OCI-LY7 (cell line): ENCODE data around the gene FOXL2. TPM values are rescaled to one million over a fixed set of nuclear protein-coding genes. Genes with fewer than 3 reads are reported as not detected.

Experiments
- BruUV-seq: library from RNA; stranded (reverse); fragments of 400-500 nt; replicated peaks from 2 replicates; lab custom pipeline; 2021; lab: Mats Ljungman, UMichigan
- CTCF ChIA-PET: fragments of 300-600 bp; sonication (Branson Sonifier 250); formaldehyde crosslinking; loops from one replicate; lab custom pipeline; 2022; ENCODE audit warnings: antibody characterized with exemption; ENCODE audit not compliant: unreplicated experiment; lab: Charles Lee
- POLR2A ChIA-PET: fragments of 300-600 bp; sonication (Branson Sonifier 250); formaldehyde crosslinking; loops from one replicate; lab custom pipeline; 2022; ENCODE audit warnings: antibody characterized with exemption; lab: Charles Lee
- DNase-seq: peaks from one replicate; pipeline ENCODE4 v3.0.0-alpha.2; 2015; ENCODE audit warnings: low spot score
- H2AFZ ChIP-seq: fragments of 200-600 bp; sonication (generic), shearing (Covaris generic); 2 replicates; pipeline ENCODE4 v1.6.1; 2014; ENCODE audit warnings: mild to moderate bottlenecking, antibody characterized with exemption, low read length, moderate library complexity
- H3K27ac ChIP-seq: fragments of 200-600 bp; sonication (generic); 2 replicates; pipeline ENCODE4 v1.5.1; 2014; ENCODE audit warnings: mixed run types, low read depth, mild to moderate bottlenecking, moderate library complexity, low read length, inconsistent platforms; ENCODE audit not compliant: poor library complexity, severe bottlenecking
- H3K36me3 ChIP-seq: fragments of 200-600 bp; sonication (generic); 2 replicates; pipeline ENCODE4 v1.6.1; 2014; ENCODE audit warnings: mild to moderate bottlenecking, antibody characterized with exemption, low read length, moderate library complexity, mixed read lengths; ENCODE audit not compliant: insufficient read depth
- H3K4me1 ChIP-seq: fragments of 200-600 bp; sonication (generic); 2 replicates; pipeline ENCODE4 v1.5.1; 2014; ENCODE audit warnings: mild to moderate bottlenecking, low read length; ENCODE audit not compliant: insufficient read depth, poor library complexity, severe bottlenecking
- H3K4me2 ChIP-seq: fragments of 200-600 bp; sonication (generic); 2 replicates; pipeline ENCODE4 v1.6.1; 2014; ENCODE audit warnings: mild to moderate bottlenecking, low read length
- H3K4me3 ChIP-seq: fragments of 200-600 bp; sonication (generic); 2 replicates; pipeline ENCODE4 v1.5.1; 2014; ENCODE audit warnings: mild to moderate bottlenecking, low read depth, low read length; ENCODE audit not compliant: poor library complexity, severe bottlenecking
- H3K79me2 ChIP-seq: fragments of 200-600 bp; sonication (generic); 2 replicates; pipeline ENCODE4 v1.6.1; 2016; ENCODE audit warnings: low read depth, mild to moderate bottlenecking, low read length, moderate library complexity, mixed read lengths; ENCODE audit not compliant: insufficient read depth
- H3K9me2 ChIP-seq: fragments of 200-600 bp; sonication (generic); 2 replicates; pipeline ENCODE4 v1.6.1; 2016; ENCODE audit warnings: mild to moderate bottlenecking, low read length, mixed read lengths; ENCODE audit not compliant: insufficient read depth
- H3K9me3 ChIP-seq: fragments of 200-600 bp; sonication (generic); 2 replicates; pipeline ENCODE4 v1.6.1; 2014; ENCODE audit warnings: mild to moderate bottlenecking, mixed run types, low read length, mixed read lengths
- H4K20me1 ChIP-seq: fragments of 200-600 bp; sonication (generic); 2 replicates; pipeline ENCODE4 v1.6.1; 2014; ENCODE audit warnings: mild to moderate bottlenecking, antibody characterized with exemption, low read length, moderate library complexity, mixed read lengths; ENCODE audit not compliant: insufficient read depth
- CTCF ChIP-seq: fragments of 200-600 bp; sonication (generic); conservative IDR thresholded peaks from 2 replicates; pipeline ENCODE4 v1.5.1; 2014; ENCODE audit warnings: mild to moderate bottlenecking, antibody characterized with exemption, low read length, moderate library complexity, mixed read lengths
- EZH2phosphoT487 ChIP-seq: fragments of 200-600 bp; sonication (generic); IDR thresholded peaks from 2 replicates; pipeline ENCODE4 v1.6.1; 2018; ENCODE audit warnings: low read depth, borderline replicate concordance, mild to moderate bottlenecking, mixed run types, antibody characterized with exemption, low read length, moderate library complexity, mixed read lengths
- intact Hi-C: fragments of 100-400 bp; cut with micrococcal nuclease; formaldehyde crosslinking; loops from one replicate; pipeline ENCODE4 v1.10.0; 2022; ENCODE audit not compliant: unreplicated experiment
- total RNA-seq, 2 experiments: library from RNA; depleted of rRNA in 1 of 2; stranded (reverse); fragments of >200 nt in 1 of 2; shearing (Covaris generic) in 1 of 2; gene quantifications; 2 replicates each; pipeline ENCODE4 v1.2.3, GENCODE V29; 2014 to 2022

The FOXL2 gene
- total RNA-seq, 2 experiments from 2014 or later, result not detected

DNA sequence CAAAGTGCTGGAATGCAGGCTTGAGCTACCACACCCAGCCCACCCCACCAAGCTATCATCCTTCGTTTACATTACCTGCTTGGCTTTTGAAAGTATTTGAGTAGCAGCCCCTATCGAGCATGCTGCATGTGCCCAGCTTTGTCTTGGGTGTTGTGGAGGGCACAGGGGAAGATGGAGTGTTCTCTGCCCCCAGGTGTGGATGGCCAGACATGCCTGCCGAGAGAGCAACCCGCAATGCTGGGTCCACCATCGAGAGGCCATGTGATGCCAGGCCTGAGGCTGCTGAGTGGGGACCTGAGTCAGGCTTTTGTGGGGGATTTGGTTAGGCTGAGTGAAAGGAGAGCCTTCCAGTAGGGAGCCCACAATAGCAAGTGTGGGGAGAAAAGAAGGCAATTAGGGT is 26.0 kb upstream of the FOXL2 start:
- TF ChIP-seq EZH2phosphoT487 (no peak), CTCF (no peak)
- H3K9me3 ChIP-seq, result no peaks in the 10 kb centered on the region
- ChIA-PET POLR2A (no interaction called here), CTCF (interaction anchor here (0.6 kb wide), 1 partner anchor 816 kb away, joined by 3 read pairs; no protein-coding TSS in a partner anchor)
- no peak for DNase-seq
- H3K36me3 ChIP-seq, result no peaks in the 10 kb centered on the region
- H3K79me2 ChIP-seq, result no peaks in the 10 kb centered on the region
- no peaks in the 10 kb centered on the region for H3K4me1 ChIP-seq
- H3K9me2 ChIP-seq, result no peaks in the 10 kb centered on the region
- H3K27ac ChIP-seq, result no peak overlapping the region
- H3K4me3 ChIP-seq, result no peak overlapping the region
- intact Hi-C loops, result no loop called here
- no peak overlapping the region for H2AFZ ChIP-seq
- no peak overlapping the region for H3K4me2 ChIP-seq
- no TSS peak for BruUV-seq
- H4K20me1 ChIP-seq, result no peaks in the 10 kb centered on the region

DNA sequence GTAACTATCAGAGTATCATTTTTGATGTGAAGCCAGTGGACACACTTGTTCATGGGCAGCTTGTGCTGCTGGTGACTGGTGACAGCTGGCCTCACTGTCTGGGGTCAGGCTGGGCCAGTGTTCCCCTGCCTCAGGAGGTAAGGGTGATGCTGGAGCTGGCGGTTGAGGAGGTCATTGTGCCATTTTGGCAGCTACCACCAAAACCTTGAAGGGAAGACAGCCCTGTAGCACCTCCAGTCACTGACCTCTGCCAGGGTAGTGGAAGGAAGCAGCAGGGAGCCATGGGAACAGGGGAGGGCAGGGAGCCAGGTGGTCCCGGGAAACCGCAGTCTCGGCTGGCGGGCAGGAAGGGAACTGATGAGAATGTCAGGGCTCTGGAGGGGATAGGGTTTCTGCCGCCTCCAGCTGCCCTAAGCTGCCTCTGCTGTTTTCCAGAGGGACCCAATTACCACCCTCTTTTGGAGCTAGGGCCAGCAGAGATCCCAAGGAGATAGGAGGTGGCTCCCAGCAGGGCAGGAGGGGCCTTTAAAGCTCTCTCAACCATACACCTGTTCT is 24.9 kb upstream of the FOXL2 start:
- DNase-seq, result no peak
- no peak overlapping the region for H2AFZ ChIP-seq
- no peaks in the 10 kb centered on the region for H3K9me3 ChIP-seq
- H3K4me3 ChIP-seq, result no peak overlapping the region
- ChIA-PET POLR2A (interaction anchor here (0.5 kb wide), 1 partner anchor 482 kb away, joined by 3 read pairs; no protein-coding TSS in a partner anchor), CTCF (no interaction called here)
- intact Hi-C loops, result no loop called here
- H3K9me2 ChIP-seq, result no peaks in the 10 kb centered on the region
- H3K79me2 ChIP-seq, result no peaks in the 10 kb centered on the region
- no peak overlapping the region for H3K4me2 ChIP-seq
- no peaks in the 10 kb centered on the region for H3K4me1 ChIP-seq
- no TSS peak for BruUV-seq
- TF ChIP-seq EZH2phosphoT487 (no peak), CTCF (no peak)
- no peaks in the 10 kb centered on the region for H4K20me1 ChIP-seq
- no peaks in the 10 kb centered on the region for H3K36me3 ChIP-seq
- no peak overlapping the region for H3K27ac ChIP-seq

GRCh38 chr3:138964923-138965322 is 18.0 kb upstream of the FOXL2 start:
- Histone ChIP-seq H2AFZ (no peak overlapping the region), H3K9me2 (no peaks in the 10 kb centered on the region), H3K4me1 (no peaks in the 10 kb centered on the region), H3K79me2 (no peaks in the 10 kb centered on the region), H3K4me2 (no peak overlapping the region), H3K27ac (no peak overlapping the region), H3K4me3 (no peak overlapping the region), H3K36me3 (no peaks in the 10 kb centered on the region), H4K20me1 (no peaks in the 10 kb centered on the region), H3K9me3 (peaks cover 8% of the 10 kb centered on the region)
- intact Hi-C loops, result no loop called here
- no TSS peak for BruUV-seq
- POLR2A ChIA-PET, result no interaction called here
- DNase-seq, result no peak
- TF ChIP-seq EZH2phosphoT487, result no peak
- CTCF ChIA-PET, result no interaction called here
